Transverse colon (tissue), 4 donors: Measurements from ENCODE around the gene CREB5. TPM values are rescaled to one million over a fixed set of nuclear protein-coding genes. Genes with fewer than 3 reads are reported as not detected.
A peak's percentile ranks its signal among the peaks of the same experiment; 100 is the strongest.
"Not testable (repeated sequence)": the region's sequence is repeated elsewhere in the genome, so short reads cannot be mapped to it uniquely, and the experiment has no call there.

ENCODE experiments used
- DNase-seq: peaks from one replicate; pipeline ENCODE4 v3.0.0-alpha.2; 2019
- H3K27ac ChIP-seq, 4 donors: fragments of 200-600 bp; sonication (generic); 2 replicates each; pipeline ENCODE4 v1.5.1; 2016 to 2018; ENCODE audit warnings: inconsistent platforms in 4 of 4
- H3K27me3 ChIP-seq: fragments of 200-600 bp; sonication (generic); 2 replicates; pipeline ENCODE4 v1.5.1; 2017; ENCODE audit warnings: inconsistent platforms
- H3K36me3 ChIP-seq, 4 donors: fragments of 200-600 bp; sonication (generic); 2 replicates each; pipeline ENCODE4 v1.5.1; 2017 to 2019; ENCODE audit warnings: inconsistent platforms in 4 of 4
- H3K4me1 ChIP-seq, 4 donors: fragments of 200-600 bp; sonication (generic); 2 replicates each; pipeline ENCODE4 v1.5.1; 2017 to 2020; ENCODE audit warnings: inconsistent platforms in 4 of 4
- H3K4me3 ChIP-seq, 4 donors: fragments of 200-600 bp; sonication (generic); 1 replicate in 1 of 4; 2 replicates in 3 of 4; pipeline versions ENCODE4 v1.5.1 to v1.6.1; 2017 to 2019; ENCODE audit warnings: inconsistent platforms in 4 of 4
- H3K9me3 ChIP-seq, 2 donors: fragments of 200-600 bp; sonication (generic); 2 replicates each; pipeline ENCODE4 v1.5.1; 2017 to 2019; ENCODE audit warnings: inconsistent platforms in 2 of 2
- EP300 ChIP-seq: sonication (generic); formaldehyde crosslinking; IDR thresholded peaks from one replicate; pipeline ENCODE4 v1.6.1; 2017; ENCODE audit warnings: antibody characterized with exemption, low read depth
- POLR2A ChIP-seq: fragments of 450-650 bp; IDR thresholded peaks from one replicate; pipeline ENCODE4 v1.6.1; 2016; ENCODE audit warnings: antibody characterized with exemption, mild to moderate bottlenecking, moderate library complexity
- POLR2AphosphoS5 ChIP-seq, 3 donors: sonication (generic); formaldehyde crosslinking; IDR thresholded peaks; one replicate each; pipeline ENCODE4 v1.6.1; 2016; ENCODE audit warnings: antibody characterized with exemption in 3 of 3
- WGBS, 2 donors: methylation state at CpG; one replicate each; pipeline ENCODE4 v1.1.5; 2018; ENCODE audit warnings: low coverage in 1 of 2; 5-methylcytosine and 5-hydroxymethylcytosine counted together
- in situ Hi-C, 4 donors: fragments of 200-750 bp; cut with MboI; loops; one replicate each; pipeline versions ENCODE4 v1.15.0 to v1.15.1; 2017; ENCODE audit warnings: low sequenced_read_pairs in 3 of 4, low pct_ligation_motif_present in 1 of 4, low pct_unique_long_range_greater_than_20kb in 1 of 4
- intact Hi-C: fragments of 100-400 bp; cut with DNase I; formaldehyde crosslinking; loops from one replicate; pipeline ENCODE4 v1.15.1; 2023; ENCODE audit warnings: low total_unique reads
- total RNA-seq, 4 donors: library from RNA; depleted of rRNA; stranded (reverse); fragments of >200 nt; gene quantifications; one replicate each; pipeline ENCODE4 v1.1.0, GENCODE V29; 2016
- TF ChIP-seq, protein P1 (sequence below), 5 experiments: fragments of 200-600 bp in 3 of 5; fragments of 450-650 bp in 2 of 5; sonication (generic) in 3 of 5; IDR thresholded peaks; 1 replicate in 2 of 5; 2 replicates in 3 of 5; pipeline ENCODE4 v1.5.1; 2016 to 2017; ENCODE audit warnings: antibody characterized with exemption in 5 of 5, inconsistent platforms in 3 of 5, mild to moderate bottlenecking in 2 of 5, moderate library complexity in 1 of 5

Gene CREB5
- total RNA-seq, 4 donors from 2014 or later, result 3.0 to 12.2 (median 7.0) TPM

- no peaks in the 10 kb centered on the region for H3K36me3 ChIP-seq
- H3K4me1 ChIP-seq, result peaks cover 0 to 9% (median 0%) of the 10 kb centered on the region in 4 donors
- TF ChIP-seq POLR2AphosphoS5 (IDR thresholded peaks at IDR 0.05) (no peak), EP300 (no peak), POLR2A (no peak)
- TF ChIP-seq, protein P1, sequence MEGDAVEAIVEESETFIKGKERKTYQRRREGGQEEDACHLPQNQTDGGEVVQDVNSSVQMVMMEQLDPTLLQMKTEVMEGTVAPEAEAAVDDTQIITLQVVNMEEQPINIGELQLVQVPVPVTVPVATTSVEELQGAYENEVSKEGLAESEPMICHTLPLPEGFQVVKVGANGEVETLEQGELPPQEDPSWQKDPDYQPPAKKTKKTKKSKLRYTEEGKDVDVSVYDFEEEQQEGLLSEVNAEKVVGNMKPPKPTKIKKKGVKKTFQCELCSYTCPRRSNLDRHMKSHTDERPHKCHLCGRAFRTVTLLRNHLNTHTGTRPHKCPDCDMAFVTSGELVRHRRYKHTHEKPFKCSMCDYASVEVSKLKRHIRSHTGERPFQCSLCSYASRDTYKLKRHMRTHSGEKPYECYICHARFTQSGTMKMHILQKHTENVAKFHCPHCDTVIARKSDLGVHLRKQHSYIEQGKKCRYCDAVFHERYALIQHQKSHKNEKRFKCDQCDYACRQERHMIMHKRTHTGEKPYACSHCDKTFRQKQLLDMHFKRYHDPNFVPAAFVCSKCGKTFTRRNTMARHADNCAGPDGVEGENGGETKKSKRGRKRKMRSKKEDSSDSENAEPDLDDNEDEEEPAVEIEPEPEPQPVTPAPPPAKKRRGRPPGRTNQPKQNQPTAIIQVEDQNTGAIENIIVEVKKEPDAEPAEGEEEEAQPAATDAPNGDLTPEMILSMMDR (IDR thresholded peaks at IDR 0.05), result no peak
- DNase-seq, result no peak
- H3K27ac ChIP-seq, result peak overlapping the region in 1 of 4 donors; percentile 2
- H3K4me3 ChIP-seq, result no peak overlapping the region
- in situ Hi-C loops, result no loop called here
- no peaks in the 10 kb centered on the region for H3K9me3 ChIP-seq
- H3K27me3 ChIP-seq, result no peaks in the 10 kb centered on the region
- WGBS, 2 donors, result 58 to 64% methylated on average over 3 to 13 of the region's 13 CpGs
- intact Hi-C loops, result no loop called here
These were observed 372.0 kb downstream of the CREB5 start for GRCh38 chr7:28784171-28784902.

GRCh38 chr7:28785041-28785995 is 373.0 kb downstream of the CREB5 start:
- Histone ChIP-seq H3K27ac (peak overlapping the region in 1 of 4 donors; percentile 2), H3K4me3 (no peak overlapping the region), H3K9me3 (no peaks in the 10 kb centered on the region), H3K4me1 (peaks cover 0 to 9% (median 0%) of the 10 kb centered on the region in 4 donors), H3K27me3 (no peaks in the 10 kb centered on the region), H3K36me3 (no peaks in the 10 kb centered on the region)
- in situ Hi-C loops, result no loop called here
- DNase-seq, result no peak
- intact Hi-C loops, result no loop called here
- TF ChIP-seq POLR2AphosphoS5 (IDR thresholded peaks at IDR 0.05) (no peak), POLR2A (no peak), EP300 (no peak)
- TF ChIP-seq, protein P1 (IDR thresholded peaks at IDR 0.05), result no peak
- 71 to 87% methylated on average over 3 to 14 of the region's 14 CpGs for WGBS, 2 donors

DNA sequence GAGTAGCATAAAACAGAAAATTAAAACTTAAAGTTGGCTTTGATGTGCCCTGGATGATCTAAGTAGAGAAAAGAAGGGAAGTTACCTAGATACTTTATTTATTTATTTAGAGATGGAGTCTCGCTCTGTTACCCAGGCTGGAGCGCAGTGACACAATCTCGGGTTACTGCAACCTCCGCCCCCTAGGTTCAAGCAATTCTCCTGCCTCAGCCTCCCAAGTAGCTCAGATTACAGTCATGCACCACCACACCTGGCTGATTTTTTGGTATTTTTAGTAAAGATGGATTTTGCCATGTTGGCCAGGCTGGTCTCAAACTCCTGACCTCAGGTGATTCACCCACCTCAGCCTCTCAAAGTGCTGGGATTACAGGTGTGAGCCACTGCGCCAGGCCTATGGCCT is 373.8 kb downstream of the CREB5 start:
- WGBS, 2 donors, result 90 to 94% methylated on average over 4 to 5 of the region's 5 CpGs
- H3K4me1 ChIP-seq, intact Hi-C loops, H3K9me3 ChIP-seq, H3K27ac ChIP-seq, H3K36me3 ChIP-seq, H3K27me3 ChIP-seq, DNase-seq, in situ Hi-C loops, H3K4me3 ChIP-seq: not testable (repeated sequence)

DNA sequence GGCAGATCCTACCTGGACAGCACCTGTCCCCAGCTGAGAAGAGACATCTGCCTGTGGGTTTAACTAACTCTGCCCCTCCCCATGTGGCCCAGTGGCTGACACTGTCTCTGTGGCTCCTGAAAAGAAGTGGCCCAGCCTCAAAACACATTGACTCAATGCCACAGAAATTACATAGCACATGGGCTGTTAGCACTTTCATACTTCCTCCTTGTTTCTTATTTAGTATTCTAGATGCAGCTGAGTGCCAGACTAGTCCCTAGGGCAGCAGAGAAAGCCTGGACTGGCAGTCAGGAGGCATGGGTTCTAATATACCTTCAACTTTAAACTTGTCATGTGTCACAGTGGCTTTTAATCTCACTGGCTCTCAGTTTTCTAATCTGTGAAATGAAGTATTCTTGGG is 374.8 kb downstream of the CREB5 start:
- in situ Hi-C loops (no loop called here), intact Hi-C loops (no loop called here)
- no peaks in the 10 kb centered on the region for H3K36me3 ChIP-seq
- TF ChIP-seq, protein P1 (IDR thresholded peaks at IDR 0.05), result no peak
- no peak for TF ChIP-seq EP300
- no peak for TF ChIP-seq POLR2A
- TF ChIP-seq POLR2AphosphoS5 (IDR thresholded peaks at IDR 0.05), result no peak
- H3K4me1 ChIP-seq, result peaks cover 0 to 9% (median 0%) of the 10 kb centered on the region in 4 donors
- no peak for DNase-seq
- no peaks in the 10 kb centered on the region for H3K27me3 ChIP-seq
- no peak overlapping the region for H3K4me3 ChIP-seq
- H3K9me3 ChIP-seq, result no peaks in the 10 kb centered on the region
- H3K27ac ChIP-seq, result no peak overlapping the region
